Trophoblast cell (in vitro differentiated cells and primary cell): Measurements from ENCODE around the gene MYL3.

ENCODE experiments used
- DNase-seq, 2 donors: peaks; one replicate each; pipeline ENCODE4 v3.0.0-alpha.2; 2016
- H2AFZ ChIP-seq: 2 replicates; pipeline ENCODE4 v1.6.1; 2013; ENCODE audit warnings: low read length, moderate library complexity, mild to moderate bottlenecking; ENCODE audit not compliant: insufficient read depth, poor library complexity
- H2AK5ac ChIP-seq: 2 replicates; pipeline ENCODE4 v1.6.1; 2013; ENCODE audit warnings: mild to moderate bottlenecking, low read length
- H2BK120ac ChIP-seq: 2 replicates; pipeline ENCODE4 v1.6.1; 2013; ENCODE audit warnings: low read length, mild to moderate bottlenecking, moderate library complexity; ENCODE audit not compliant: insufficient read depth, poor library complexity
- H2BK12ac ChIP-seq: 2 replicates; pipeline ENCODE4 v1.6.1; 2013; ENCODE audit warnings: mild to moderate bottlenecking, low read length, moderate library complexity
- H2BK5ac ChIP-seq: 2 replicates; pipeline ENCODE4 v1.6.1; 2013; ENCODE audit warnings: low read length, low read depth, moderate library complexity, mild to moderate bottlenecking; ENCODE audit not compliant: poor library complexity
- H3K14ac ChIP-seq: 2 replicates; pipeline ENCODE4 v1.6.1; 2013; ENCODE audit warnings: mild to moderate bottlenecking, low read length
- H3K18ac ChIP-seq: 2 replicates; pipeline ENCODE4 v1.6.1; 2013; ENCODE audit warnings: mild to moderate bottlenecking, low read length
- H3K23ac ChIP-seq: 2 replicates; pipeline ENCODE4 v1.6.1; 2013; ENCODE audit warnings: low read length
- H3K27ac ChIP-seq: 2 replicates; pipeline ENCODE4 v1.5.1; 2013; ENCODE audit warnings: low read depth, mild to moderate bottlenecking, inconsistent platforms, low read length, moderate library complexity
- H3K27me3 ChIP-seq: 2 replicates; pipeline ENCODE4 v1.6.1; 2013; ENCODE audit warnings: inconsistent platforms, mild to moderate bottlenecking, low read length, moderate library complexity; ENCODE audit not compliant: insufficient read depth
- H3K36me3 ChIP-seq, 2 experiments: 1 replicate in 1 of 2; 2 replicates in 1 of 2; pipeline ENCODE4 v1.6.1; 2013; ENCODE audit warnings: low read length in 2 of 2, mild to moderate bottlenecking in 2 of 2, moderate library complexity in 1 of 2; ENCODE audit not compliant: insufficient read depth in 2 of 2, control insufficient read depth in 1 of 2
- H3K4ac ChIP-seq: 2 replicates; pipeline ENCODE4 v1.6.1; 2013; ENCODE audit warnings: low read depth, mild to moderate bottlenecking, low read length, moderate library complexity
- H3K4me1 ChIP-seq, 2 experiments: 1 replicate in 1 of 2; 2 replicates in 1 of 2; pipeline ENCODE4 v1.6.1; 2013; ENCODE audit warnings: low read length in 2 of 2, mild to moderate bottlenecking in 2 of 2, moderate library complexity in 1 of 2; ENCODE audit not compliant: insufficient read depth in 2 of 2, control insufficient read depth in 1 of 2
- H3K4me2 ChIP-seq: 2 replicates; pipeline ENCODE4 v1.6.1; 2013; ENCODE audit warnings: inconsistent platforms, mild to moderate bottlenecking, low read length, moderate library complexity
- H3K4me3 ChIP-seq: 2 replicates; pipeline ENCODE4 v1.5.1; 2013; ENCODE audit warnings: mild to moderate bottlenecking, low read depth, low read length, inconsistent platforms
- H3K79me1 ChIP-seq: one replicate; pipeline ENCODE4 v1.6.1; 2013; ENCODE audit warnings: low read length
- H3K79me2 ChIP-seq: 2 replicates; pipeline ENCODE4 v1.6.1; 2013; ENCODE audit warnings: low read length, mild to moderate bottlenecking; ENCODE audit not compliant: control insufficient read depth, insufficient read depth, poor library complexity
- H3K9ac ChIP-seq: 2 replicates; pipeline ENCODE4 v1.6.1; 2013; ENCODE audit warnings: mild to moderate bottlenecking, low read length
- H3K9me3 ChIP-seq: 2 replicates; pipeline ENCODE4 v1.6.1; 2013; ENCODE audit warnings: low read depth, mild to moderate bottlenecking, control low read depth, inconsistent platforms, low read length; ENCODE audit not compliant: insufficient read depth
- H4K12ac ChIP-seq: 2 replicates; pipeline ENCODE4 v1.6.1; 2013; ENCODE audit warnings: low read depth, mild to moderate bottlenecking, low read length, moderate library complexity
- H4K8ac ChIP-seq: 2 replicates; pipeline ENCODE4 v1.6.1; 2013; ENCODE audit warnings: low read depth, mild to moderate bottlenecking, low read length, moderate library complexity
- H4K91ac ChIP-seq: one replicate; pipeline ENCODE4 v1.6.1; 2013; ENCODE audit warnings: low read depth, mild to moderate bottlenecking, low read length, moderate library complexity
- WGBS: extraction: QIAGEN DNeasy Blood & Tissue Kit; methylation state at CpG from one replicate; pipeline ENCODE4 v1.1.7; 2013; ENCODE audit warnings: missing lambda C conversion rate; ENCODE audit not compliant: insufficient read length, insufficient coverage; ENCODE audit errors: extremely low coverage; 5-methylcytosine and 5-hydroxymethylcytosine counted together

Gene MYL3

GRCh38 chr3:46862369-46863025 lies 747 bp downstream of the MYL3 start:
- no CpG with 5 or more reads among the region's 7 CpGs for WGBS

GRCh38 chr3:46861605-46862368 lies 1.5 kb downstream of the MYL3 start:
- Histone ChIP-seq H2BK120ac (no peak overlapping the region), H3K79me1 (no peaks in the 10 kb centered on the region), H3K23ac (no peak overlapping the region), H4K91ac (no peak overlapping the region), H3K18ac (no peak overlapping the region), H3K4ac (no peak overlapping the region), H3K27ac (no peak overlapping the region), H3K9ac (no peak overlapping the region), H4K8ac (no peak overlapping the region), H3K14ac (no peak overlapping the region), H2BK12ac (no peak overlapping the region), H3K4me2 (no peak overlapping the region), H2BK5ac (no peak overlapping the region), H2AK5ac (no peak overlapping the region), H4K12ac (no peak overlapping the region), H3K79me2 (no peaks in the 10 kb centered on the region), H3K4me3 (no peak overlapping the region), H3K4me1 (no peaks in the 10 kb centered on the region), H3K36me3 (no peaks in the 10 kb centered on the region), H3K9me3 (no peaks in the 10 kb centered on the region), H3K27me3 (no peaks in the 10 kb centered on the region), H2AFZ (no peak overlapping the region)
- no peak for DNase-seq
- WGBS: no CpG with 5 or more reads among the region's 12 CpGs

More at GRCh38 chr3:46862369-46863025, 747 bp downstream of the MYL3 start:
- no peak overlapping the region for H3K9ac ChIP-seq
- no peaks in the 10 kb centered on the region for H3K79me2 ChIP-seq
- no peak overlapping the region for H2BK12ac ChIP-seq
- no peak overlapping the region for H3K18ac ChIP-seq
- no peak overlapping the region for H3K4ac ChIP-seq
- no peak overlapping the region for H3K4me3 ChIP-seq
- no peak overlapping the region for H4K91ac ChIP-seq
- no peak overlapping the region for H2BK120ac ChIP-seq
- H4K12ac ChIP-seq: no peak overlapping the region
- no peak for DNase-seq
- H3K4me2 ChIP-seq: no peak overlapping the region
- no peak overlapping the region for H2AFZ ChIP-seq
- no peak overlapping the region for H3K14ac ChIP-seq
- H3K9me3 ChIP-seq: peaks cover 1% of the 10 kb centered on the region
- no peaks in the 10 kb centered on the region for H3K79me1 ChIP-seq
- no peak overlapping the region for H2AK5ac ChIP-seq
- H3K27ac ChIP-seq: no peak overlapping the region
- no peak overlapping the region for H2BK5ac ChIP-seq
- H3K27me3 ChIP-seq: no peaks in the 10 kb centered on the region
- H3K23ac ChIP-seq: no peak overlapping the region
- H3K4me1 ChIP-seq: no peaks in the 10 kb centered on the region
- no peak overlapping the region for H4K8ac ChIP-seq
- H3K36me3 ChIP-seq: no peaks in the 10 kb centered on the region

GRCh38 chr3:46860810-46861604 lies 2.2 kb downstream of the MYL3 start:
- no peak overlapping the region for H3K14ac ChIP-seq
- H4K8ac ChIP-seq: no peak overlapping the region
- H3K23ac ChIP-seq: no peak overlapping the region
- H3K18ac ChIP-seq: no peak overlapping the region
- no peak overlapping the region for H3K4me2 ChIP-seq
- no peak overlapping the region for H3K27ac ChIP-seq
- no peak overlapping the region for H2BK5ac ChIP-seq
- H2AFZ ChIP-seq: no peak overlapping the region
- H4K12ac ChIP-seq: no peak overlapping the region
- no peak for DNase-seq
- H3K9ac ChIP-seq: no peak overlapping the region
- H3K27me3 ChIP-seq: no peaks in the 10 kb centered on the region
- no peaks in the 10 kb centered on the region for H3K4me1 ChIP-seq
- H3K79me2 ChIP-seq: no peaks in the 10 kb centered on the region
- H2BK12ac ChIP-seq: no peak overlapping the region
- no peaks in the 10 kb centered on the region for H3K79me1 ChIP-seq
- no peaks in the 10 kb centered on the region for H3K36me3 ChIP-seq
- no peak overlapping the region for H2AK5ac ChIP-seq
- no peak overlapping the region for H2BK120ac ChIP-seq
- no CpG with 5 or more reads among the region's 10 CpGs for WGBS
- no peak overlapping the region for H3K4me3 ChIP-seq
- H3K4ac ChIP-seq: no peak overlapping the region
- H3K9me3 ChIP-seq: no peaks in the 10 kb centered on the region
- H4K91ac ChIP-seq: no peak overlapping the region

GRCh38 chr3:46860017-46860809 lies 3.0 kb downstream of the MYL3 start:
- Histone ChIP-seq H3K4me3 (no peak overlapping the region), H3K14ac (no peak overlapping the region), H3K23ac (no peak overlapping the region), H3K79me1 (no peaks in the 10 kb centered on the region), H3K27me3 (no peaks in the 10 kb centered on the region), H3K27ac (no peak overlapping the region), H2AK5ac (no peak overlapping the region), H2AFZ (no peak overlapping the region), H3K9me3 (no peaks in the 10 kb centered on the region), H3K79me2 (no peaks in the 10 kb centered on the region), H4K91ac (no peak overlapping the region), H2BK12ac (no peak overlapping the region), H3K9ac (no peak overlapping the region), H3K4ac (no peak overlapping the region), H4K12ac (no peak overlapping the region), H3K18ac (no peak overlapping the region), H4K8ac (no peak overlapping the region), H2BK5ac (no peak overlapping the region), H3K4me2 (no peak overlapping the region), H2BK120ac (no peak overlapping the region), H3K4me1 (no peaks in the 10 kb centered on the region), H3K36me3 (no peaks in the 10 kb centered on the region)
- no CpG with 5 or more reads among the region's 19 CpGs for WGBS
- DNase-seq: peak; percentile 42 to 77
